Measurements from ENCODE around the gene RASA4.
"Not testable (repeated sequence)": the region's sequence is repeated elsewhere in the genome, so short reads cannot be mapped to it uniquely, and the experiment has no call there.

- not testable (repeated sequence) for TF ChIP-seq CTCF (IDR thresholded peaks at IDR 0.05); REST (IDR thresholded peaks at IDR 0.05; ENCODE audit: insufficient read depth in 1 of 2, low read depth in 2 of 2, low read length in 1 of 2); POLR2AphosphoS5 (IDR thresholded peaks at IDR 0.05; ENCODE audit: low read depth, low read length); TCF7L2 (IDR thresholded peaks at IDR 0.05; ENCODE audit: low read depth, low read length); SIN3A (IDR thresholded peaks at IDR 0.05; ENCODE audit: borderline replicate concordance, insufficient read depth, low read depth, low read length)
Observed at GRCh38 chr7:102592477-102593019, 24.0 kb downstream of the RASA4 start.
